Transverse colon (tissue), 4 donors: ENCODE measurements around the gene EXT2. TPM values are rescaled to one million over a fixed set of nuclear protein-coding genes. Genes with fewer than 3 reads are reported as not detected.

Source experiments
- DNase-seq: peaks from one replicate; pipeline ENCODE4 v3.0.0-alpha.2; 2019
- H3K27ac ChIP-seq, 4 donors: fragments of 200-600 bp; sonication (generic); 2 replicates each; pipeline ENCODE4 v1.5.1; 2016 to 2018; ENCODE audit warnings: inconsistent platforms in 4 of 4
- H3K27me3 ChIP-seq: fragments of 200-600 bp; sonication (generic); 2 replicates; pipeline ENCODE4 v1.5.1; 2017; ENCODE audit warnings: inconsistent platforms
- H3K36me3 ChIP-seq, 4 donors: fragments of 200-600 bp; sonication (generic); 2 replicates each; pipeline ENCODE4 v1.5.1; 2017 to 2019; ENCODE audit warnings: inconsistent platforms in 4 of 4
- H3K4me1 ChIP-seq, 4 donors: fragments of 200-600 bp; sonication (generic); 2 replicates each; pipeline ENCODE4 v1.5.1; 2017 to 2020; ENCODE audit warnings: inconsistent platforms in 4 of 4
- H3K4me3 ChIP-seq, 4 donors: fragments of 200-600 bp; sonication (generic); 1 replicate in 1 of 4; 2 replicates in 3 of 4; pipeline versions ENCODE4 v1.5.1 to v1.6.1; 2017 to 2019; ENCODE audit warnings: inconsistent platforms in 4 of 4
- H3K9me3 ChIP-seq, 2 donors: fragments of 200-600 bp; sonication (generic); 2 replicates each; pipeline ENCODE4 v1.5.1; 2017 to 2019; ENCODE audit warnings: inconsistent platforms in 2 of 2
- CTCF ChIP-seq, 5 experiments: fragments of 200-600 bp in 3 of 5; fragments of 450-650 bp in 2 of 5; sonication (generic) in 3 of 5; IDR thresholded peaks; 1 replicate in 2 of 5; 2 replicates in 3 of 5; pipeline ENCODE4 v1.5.1; 2016 to 2017; ENCODE audit warnings: antibody characterized with exemption in 5 of 5, inconsistent platforms in 3 of 5, mild to moderate bottlenecking in 2 of 5, moderate library complexity in 1 of 5
- EP300 ChIP-seq: sonication (generic); formaldehyde crosslinking; IDR thresholded peaks from one replicate; pipeline ENCODE4 v1.6.1; 2017; ENCODE audit warnings: antibody characterized with exemption, low read depth
- POLR2A ChIP-seq: fragments of 450-650 bp; IDR thresholded peaks from one replicate; pipeline ENCODE4 v1.6.1; 2016; ENCODE audit warnings: antibody characterized with exemption, mild to moderate bottlenecking, moderate library complexity
- POLR2AphosphoS5 ChIP-seq, 3 donors: sonication (generic); formaldehyde crosslinking; IDR thresholded peaks; one replicate each; pipeline ENCODE4 v1.6.1; 2016; ENCODE audit warnings: antibody characterized with exemption in 3 of 3
- WGBS, 2 donors: methylation state at CpG; one replicate each; pipeline ENCODE4 v1.1.5; 2018; ENCODE audit warnings: low coverage in 1 of 2; 5-methylcytosine and 5-hydroxymethylcytosine counted together
- in situ Hi-C, 4 donors: fragments of 200-750 bp; cut with MboI; loops; one replicate each; pipeline versions ENCODE4 v1.15.0 to v1.15.1; 2017; ENCODE audit warnings: low sequenced_read_pairs in 3 of 4, low pct_ligation_motif_present in 1 of 4, low pct_unique_long_range_greater_than_20kb in 1 of 4
- intact Hi-C: fragments of 100-400 bp; cut with DNase I; formaldehyde crosslinking; loops from one replicate; pipeline ENCODE4 v1.15.1; 2023; ENCODE audit warnings: low total_unique reads
- total RNA-seq, 4 donors: library from RNA; depleted of rRNA; stranded (reverse); fragments of >200 nt; gene quantifications; one replicate each; pipeline ENCODE4 v1.1.0, GENCODE V29; 2016

The EXT2 gene
- 10 to 100 TPM; 32.2 to 82.9 (median 59.6) TPM for total RNA-seq

GRCh38 chr11:44095506-44096359, at the start of gene EXT2:
Gene EXT2, plus strand, starts transcription at chr11:44095678. Its CDS starts 12,035 bp downstream, at chr11:44107713.
- Histone ChIP-seq H3K4me3 (peak within 1 kb of the TSS; percentile 66 to 88 (median 82)), H3K4me1 (peaks cover 7 to 24% (median 11%) of the 10 kb centered on the region in 4 donors), H3K27ac (peak within 1 kb of the TSS; percentile 75 to 89 (median 84)), H3K9me3 (no peaks in the 10 kb centered on the region), H3K36me3 (no peaks in the 10 kb centered on the region), H3K27me3 (no peaks in the 10 kb centered on the region)
- DNase-seq, result peak; percentile 91
- 0 to 2% methylated on average over 10 to 68 of the region's 83 CpGs for WGBS, 2 donors
- intact Hi-C loops (no loop called here), in situ Hi-C loops (loop anchor here in 2 of 4 donors (10.0 to 25.0 kb wide), 2 partner anchors 442 to 449 kb away; no protein-coding TSS in a partner anchor)
- TF ChIP-seq CTCF (IDR thresholded peaks at IDR 0.05) (peak; percentile 76 to 90 (median 88)), POLR2AphosphoS5 (IDR thresholded peaks at IDR 0.05) (peak; percentile 61 to 88 (median 79)), EP300 (no peak), POLR2A (peak; percentile 54)

- H3K36me3 ChIP-seq, result no peaks in the 10 kb centered on the region
- H3K9me3 ChIP-seq, result no peaks in the 10 kb centered on the region
- no peaks in the 10 kb centered on the region for H3K27me3 ChIP-seq
- WGBS, 2 donors, result 61 to 67% methylated on average over 1 to 2 of the region's 2 CpGs
- no peak overlapping the region for H3K4me3 ChIP-seq
- intact Hi-C loops, result no loop called here
- TF ChIP-seq POLR2A, result no peak
- TF ChIP-seq CTCF (IDR thresholded peaks at IDR 0.05), result no peak
- no peak for TF ChIP-seq EP300
- TF ChIP-seq POLR2AphosphoS5 (IDR thresholded peaks at IDR 0.05), result no peak
- H3K27ac ChIP-seq, result no peak overlapping the region
- in situ Hi-C loops, result loop anchor here in 2 of 4 donors (10.0 kb wide), 1 partner anchor 161 kb away; the partner anchor contains the start of gene ALKBH3 (in 2 of the 2)
- DNase-seq, result no peak
- H3K4me1 ChIP-seq, result no peaks in the 10 kb centered on the region
Measured at GRCh38 chr11:44046182-44046581, 49.3 kb upstream of the EXT2 start.

- intact Hi-C loops, result no loop called here
- no peaks in the 10 kb centered on the region for H3K9me3 ChIP-seq
- no peaks in the 10 kb centered on the region for H3K36me3 ChIP-seq
- H3K27ac ChIP-seq, result no peak overlapping the region
- H3K27me3 ChIP-seq, result no peaks in the 10 kb centered on the region
- in situ Hi-C loops, result loop anchor here in 2 of 4 donors (10.0 kb wide), 1 partner anchor 162 kb away; the partner anchor contains the start of gene ALKBH3 (in 2 of the 2)
- H3K4me3 ChIP-seq, result no peak overlapping the region
- no peak for TF ChIP-seq EP300
- TF ChIP-seq POLR2AphosphoS5 (IDR thresholded peaks at IDR 0.05), result no peak
- no peak for TF ChIP-seq CTCF (IDR thresholded peaks at IDR 0.05)
- no peak for TF ChIP-seq POLR2A
- no peak for DNase-seq
- no peaks in the 10 kb centered on the region for H3K4me1 ChIP-seq
- 64 to 80% methylated on average over 1 to 2 of the region's 2 CpGs for WGBS, 2 donors
Measured at GRCh38 chr11:44047298-44047697, 48.2 kb upstream of the EXT2 start.

GRCh38 chr11:44047931-44048431, 47.5 kb upstream of the EXT2 start, which contains the start of gene ACCSL:
Gene ACCSL, plus strand, starts transcription at chr11:44047981. Its CDS starts 56 bp downstream, at chr11:44048037.
- in situ Hi-C loops, result loop anchor here in 2 of 4 donors (10.0 kb wide), 1 partner anchor 163 kb away; the partner anchor contains the start of gene ALKBH3 (in 2 of the 2)

More at GRCh38 chr11:44047931-44048431, 47.5 kb upstream of the EXT2 start, which contains the start of gene ACCSL:
- Histone ChIP-seq H3K4me1 (no peaks in the 10 kb centered on the region), H3K4me3 (no peak within 1 kb of the TSS), H3K27me3 (no peaks in the 10 kb centered on the region), H3K36me3 (no peaks in the 10 kb centered on the region), H3K9me3 (no peaks in the 10 kb centered on the region), H3K27ac (no peak within 1 kb of the TSS)
- TF ChIP-seq POLR2A (no peak), CTCF (IDR thresholded peaks at IDR 0.05) (no peak), EP300 (no peak), POLR2AphosphoS5 (IDR thresholded peaks at IDR 0.05) (no peak)
- intact Hi-C loops, result no loop called here
- DNase-seq, result no peak
- WGBS, 2 donors, result 95% methylated on average over 12 of the region's 12 CpGs; no CpG with 5 or more reads in 1 of the 2 donors
